Astrocyte (in vitro differentiated cells and primary cell): Measurements from ENCODE around the gene MYMK.

ENCODE experiments used
- CTCF ChIP-seq: IDR thresholded peaks from 2 replicates; pipeline ENCODE4 v1.5.1; 2011; ENCODE audit warnings: low read depth, mild to moderate bottlenecking, inconsistent platforms, low read length, moderate library complexity; ENCODE audit not compliant: insufficient read depth
- EZH2 ChIP-seq: IDR thresholded peaks from 2 replicates; pipeline ENCODE4 v1.6.1; 2012; ENCODE audit warnings: mild to moderate bottlenecking, low read length, inconsistent platforms; ENCODE audit not compliant: insufficient read depth

- TF ChIP-seq CTCF = no peak
- no peak for TF ChIP-seq EZH2
Observed at GRCh38 chr9:133476036-133476931, 48.5 kb downstream of the MYMK start.
